HEK293 (cell line): Measurements from ENCODE around the gene CAPN8.

Experiments
- CTCF ChIA-PET: fragments of 350-600 bp; formaldehyde crosslinking; extraction: SDS; loops from one replicate; lab custom pipeline; 2021; ENCODE audit warnings: antibody characterized with exemption; lab: Yijun Ruan, JAX
- POLR2A ChIA-PET: fragments of 300-600 bp; formaldehyde crosslinking; extraction: SDS; loops from one replicate; lab custom pipeline; 2020; ENCODE audit warnings: antibody characterized with exemption, inconsistent platforms; lab: Yijun Ruan, JAX
- H3K27ac ChIP-seq: fragments of 200-500 bp; sonication (Bioruptor generic); 2 replicates; pipeline ENCODE4 v1.5.1; 2014; ENCODE audit warnings: low read depth, low read length, control low read depth, inconsistent platforms; ENCODE audit errors: extremely low read depth
- H3K36me3 ChIP-seq, 2 experiments: fragments of 200-500 bp in 1 of 2; sonication (Bioruptor generic) in 1 of 2; 1 replicate in 1 of 2; 2 replicates in 1 of 2; pipeline ENCODE4 v1.5.1; 2014 to 2017; ENCODE audit warnings: inconsistent platforms in 2 of 2, low read length in 2 of 2; ENCODE audit not compliant: control insufficient read depth in 2 of 2, insufficient read depth in 1 of 2
- H3K4me1 ChIP-seq: fragments of 200-500 bp; sonication (Bioruptor generic); 2 replicates; pipeline ENCODE4 v1.5.1; 2014; ENCODE audit warnings: mild to moderate bottlenecking, low read length, inconsistent platforms; ENCODE audit not compliant: control insufficient read depth, insufficient read depth
- H3K4me3 ChIP-seq: 2 replicates; pipeline ENCODE4 v1.5.1; 2011; ENCODE audit warnings: low read depth, mild to moderate bottlenecking, control low read depth, low read length, moderate library complexity
- H3K9me3 ChIP-seq: fragments of 200-500 bp; sonication (Bioruptor generic); 2 replicates; pipeline ENCODE4 v1.5.1; 2014; ENCODE audit warnings: low read depth, low read length, inconsistent platforms; ENCODE audit not compliant: control insufficient read depth, insufficient read depth
- BCL6B ChIP-seq: fragments of 450-650 bp; formaldehyde crosslinking; IDR thresholded peaks from 2 replicates; pipeline ENCODE4 v1.5.1; 2017; ENCODE audit warnings: missing biosample characterization, missing genetic modification characterization
- EGR2 ChIP-seq: fragments of 450-650 bp; formaldehyde crosslinking; IDR thresholded peaks from 2 replicates; pipeline ENCODE4 v1.5.1; 2016; ENCODE audit warnings: low read depth, missing biosample characterization, missing genetic modification characterization
- INSM2 ChIP-seq: fragments of 450-650 bp; formaldehyde crosslinking; IDR thresholded peaks from 2 replicates; pipeline ENCODE4 v1.5.1; 2016; ENCODE audit warnings: missing biosample characterization, missing genetic modification characterization
- KLF1 ChIP-seq: fragments of 450-650 bp; formaldehyde crosslinking; IDR thresholded peaks from 2 replicates; pipeline ENCODE4 v1.5.1; 2016; ENCODE audit warnings: missing biosample characterization, missing genetic modification characterization
- KLF10 ChIP-seq: fragments of 450-650 bp; IDR thresholded peaks from 2 replicates; pipeline ENCODE4 v1.5.1; 2018; ENCODE audit warnings: missing biosample characterization, mild to moderate bottlenecking, missing genetic modification characterization
- OSR2 ChIP-seq: fragments of 450-650 bp; formaldehyde crosslinking; IDR thresholded peaks from 2 replicates; pipeline ENCODE4 v1.5.1; 2016; ENCODE audit warnings: missing biosample characterization, missing genetic modification characterization
- OVOL3 ChIP-seq: fragments of 450-650 bp; formaldehyde crosslinking; IDR thresholded peaks from 2 replicates; pipeline ENCODE4 v1.5.1; 2016; ENCODE audit warnings: missing biosample characterization, missing genetic modification characterization
- SETDB1 ChIP-seq: IDR thresholded peaks from one replicate; pipeline ENCODE4 v1.6.1; 2017; ENCODE audit warnings: mild to moderate bottlenecking, low read length, moderate library complexity, mixed read lengths; ENCODE audit not compliant: insufficient read length
- YY2 ChIP-seq: fragments of 450-650 bp; formaldehyde crosslinking; IDR thresholded peaks from 2 replicates; pipeline ENCODE4 v1.5.1; 2016; ENCODE audit warnings: missing biosample characterization, missing genetic modification characterization
- ZBTB10 ChIP-seq: fragments of 450-650 bp; formaldehyde crosslinking; IDR thresholded peaks from 2 replicates; pipeline ENCODE4 v1.5.1; 2016; ENCODE audit warnings: missing biosample characterization, missing genetic modification characterization
- ZBTB8A ChIP-seq: fragments of 450-650 bp; formaldehyde crosslinking; IDR thresholded peaks from 2 replicates; pipeline ENCODE4 v1.5.1; 2016; ENCODE audit warnings: missing biosample characterization, missing genetic modification characterization
- ZFHX2 ChIP-seq: fragments of 450-650 bp; formaldehyde crosslinking; conservative IDR thresholded peaks from 2 replicates; pipeline ENCODE4 v1.5.1; 2016; ENCODE audit warnings: missing biosample characterization, missing genetic modification characterization
- ZFP41 ChIP-seq: fragments of 450-650 bp; formaldehyde crosslinking; IDR thresholded peaks from 2 replicates; pipeline ENCODE4 v1.5.1; 2016; ENCODE audit warnings: missing biosample characterization, missing genetic modification characterization, borderline replicate concordance
- ZFP69B ChIP-seq: fragments of 450-650 bp; formaldehyde crosslinking; IDR thresholded peaks from 2 replicates; pipeline ENCODE4 v1.5.1; 2016; ENCODE audit warnings: missing biosample characterization, missing genetic modification characterization
- ZNF10 ChIP-seq: fragments of 450-650 bp; formaldehyde crosslinking; IDR thresholded peaks from 2 replicates; pipeline ENCODE4 v1.5.1; 2017; ENCODE audit warnings: missing biosample characterization, missing genetic modification characterization
- ZNF121 ChIP-seq: fragments of 450-650 bp; formaldehyde crosslinking; IDR thresholded peaks from 2 replicates; pipeline ENCODE4 v1.5.1; 2016; ENCODE audit warnings: missing biosample characterization, missing genetic modification characterization
- ZNF148 ChIP-seq: fragments of 450-650 bp; formaldehyde crosslinking; IDR thresholded peaks from 2 replicates; pipeline ENCODE4 v1.5.0; 2017; ENCODE audit warnings: missing biosample characterization, missing genetic modification characterization, borderline replicate concordance
- ZNF169 ChIP-seq: fragments of 450-650 bp; formaldehyde crosslinking; IDR thresholded peaks from 2 replicates; pipeline ENCODE4 v1.5.1; 2016; ENCODE audit warnings: missing biosample characterization, missing genetic modification characterization
- ZNF175 ChIP-seq: fragments of 450-650 bp; formaldehyde crosslinking; IDR thresholded peaks from 2 replicates; pipeline ENCODE4 v1.5.1; 2016; ENCODE audit warnings: missing biosample characterization, missing genetic modification characterization
- ZNF335 ChIP-seq: fragments of 450-650 bp; formaldehyde crosslinking; conservative IDR thresholded peaks from 2 replicates; pipeline ENCODE4 v1.5.1; 2016; ENCODE audit warnings: missing biosample characterization, missing genetic modification characterization
- ZNF501 ChIP-seq: fragments of 450-650 bp; formaldehyde crosslinking; IDR thresholded peaks from 2 replicates; pipeline ENCODE4 v1.5.1; 2016; ENCODE audit warnings: missing biosample characterization, missing genetic modification characterization
- ZNF645 ChIP-seq: fragments of 450-650 bp; formaldehyde crosslinking; IDR thresholded peaks from 2 replicates; pipeline ENCODE4; 2016; ENCODE audit warnings: missing biosample characterization, missing genetic modification characterization
- ZNF701 ChIP-seq: fragments of 450-650 bp; formaldehyde crosslinking; IDR thresholded peaks from 2 replicates; pipeline ENCODE4 v1.5.1; 2016; ENCODE audit warnings: missing biosample characterization, missing genetic modification characterization
- ZSCAN16 ChIP-seq: fragments of 450-650 bp; formaldehyde crosslinking; IDR thresholded peaks from 2 replicates; pipeline ENCODE4 v1.5.1; 2016; ENCODE audit warnings: missing biosample characterization, missing genetic modification characterization
- ZSCAN30 ChIP-seq: fragments of 450-650 bp; IDR thresholded peaks from 2 replicates; pipeline ENCODE4 v1.5.1; 2018; ENCODE audit warnings: missing biosample characterization, mild to moderate bottlenecking, missing genetic modification characterization, moderate library complexity

The CAPN8 gene

GRCh38 chr1:223712850-223713474 is 47.5 kb upstream of the CAPN8 start (continued):
- no peak for TF ChIP-seq ZNF645
- peak; percentile 93 for TF ChIP-seq ZFHX2 (tag by site-specific recombination)
- TF ChIP-seq OVOL3 (tag by site-specific recombination): no peak
- peak; percentile 70 for TF ChIP-seq ZNF335
- TF ChIP-seq ZSCAN30 (tag by site-specific recombination): 0 out of 2 replicates have a peak, but pooled peaks have one; percentile 11
- TF ChIP-seq BCL6B (tag by site-specific recombination): no peak
- no peak for TF ChIP-seq KLF1
- no peak for TF ChIP-seq SETDB1
- TF ChIP-seq ZBTB10 (tag by site-specific recombination): no peak; the same call in 1 of the 2 replicates
- no peak for TF ChIP-seq YY2 (tag by site-specific recombination)

GRCh38 chr1:223712194-223712849 is 46.8 kb upstream of the CAPN8 start, which contains the start of gene CAPN2:
Gene CAPN2 (plus strand): TSS chr1:223712539. CDS start chr1:223712641, 102 bp downstream.
- H3K27ac ChIP-seq: peak within 1 kb of the TSS; percentile 95
- POLR2A ChIA-PET: interaction anchor here (0.9 to 1.0 kb wide), 2 partner anchors 11 to 886 kb away, joined by 3 to 4 read pairs; no protein-coding TSS in a partner anchor
- peak within 1 kb of the TSS; percentile 86 for H3K4me3 ChIP-seq
- H3K4me1 ChIP-seq: peaks cover 46% of the 10 kb centered on the region
- H3K36me3 ChIP-seq: peaks cover 0 to 7% of the 10 kb centered on the region in 2 experiments; a peak in 1 of 3 replicates
- no peaks in the 10 kb centered on the region for H3K9me3 ChIP-seq
- CTCF ChIA-PET: interaction anchor here (0.6 to 3.2 kb wide), 13 partner anchors 8 to 84 kb away, joined by 3 to 19 read pairs (median 5); no protein-coding TSS in a partner anchor
- no peak for TF ChIP-seq ZNF501 (tag by site-specific recombination)
- no peak; the same call in 1 of the 2 replicates for TF ChIP-seq ZNF10 (tag by site-specific recombination)
- 0 out of 2 replicates have a peak, but pooled peaks have one; percentile 36 for TF ChIP-seq ZFP69B (tag by site-specific recombination)
- peak; percentile 42; the same call in 1 of the 2 replicates for TF ChIP-seq KLF10 (tag by site-specific recombination)
- TF ChIP-seq INSM2: 0 out of 2 replicates have a peak, but pooled peaks have one; percentile 37
- TF ChIP-seq ZNF175 (tag by site-specific recombination): no peak
- 0 out of 2 replicates have a peak, but pooled peaks have one; percentile 6 for TF ChIP-seq ZNF121 (tag by site-specific recombination)
- TF ChIP-seq ZNF169 (tag by site-specific recombination): no peak
- no peak for TF ChIP-seq ZFP41 (tag by site-specific recombination)
- TF ChIP-seq ZBTB8A (tag by site-specific recombination): peak; percentile 36; the same call in 1 of the 2 replicates
- TF ChIP-seq OSR2: no peak
- TF ChIP-seq EGR2 (tag by site-specific recombination): no peak
- no peak for TF ChIP-seq ZNF701
- peak; percentile 90; the same call in 1 of the 2 replicates for TF ChIP-seq ZSCAN16
- TF ChIP-seq ZNF148 (tag by site-specific recombination): no peak
